SK-N-SH (cell line): ENCODE data around the gene TRDN. TPM values are rescaled to one million over a fixed set of nuclear protein-coding genes. Genes with fewer than 3 reads are reported as not detected.
"Not testable (repeated sequence)": the region's sequence is repeated elsewhere in the genome, so short reads cannot be mapped to it uniquely, and the experiment has no call there.

ENCODE experiments used
- CTCF ChIA-PET: fragments of 300-600, 350-600 bp; formaldehyde crosslinking; extraction: SDS; loops from one replicate; lab custom pipeline; 2021; lab: Yijun Ruan, JAX
- POLR2A ChIA-PET: fragments of 350-600 bp; sonication (Branson Sonifier 250); formaldehyde crosslinking; extraction: SDS; loops from one replicate; lab custom pipeline; 2020; ENCODE audit warnings: antibody characterized with exemption, inconsistent platforms; lab: Yijun Ruan, JAX
- DNase-seq: peaks from one replicate; pipeline ENCODE4 v3.0.0; 2012
- H2AFZ ChIP-seq: fragments of 200-600 bp; sonication (generic); 2 replicates; pipeline ENCODE4 v1.8.1; 2016; ENCODE audit warnings: antibody characterized with exemption, mild to moderate bottlenecking, low read depth
- H3F3A ChIP-seq: fragments of 200-600 bp; sonication (generic); replicated peaks from 2 replicates; pipeline ENCODE3; 2016; ENCODE audit warnings: antibody characterized with exemption, mild to moderate bottlenecking; ENCODE audit not compliant: insufficient read depth
- H3K27ac ChIP-seq, 2 experiments: fragments of 200-500 bp in 1 of 2; fragments of 200-600 bp in 1 of 2; sonication (Bioruptor generic) in 1 of 2; sonication (generic), shearing (Covaris generic) in 1 of 2; 2 replicates each; pipeline versions ENCODE4 v1.5.1 to v1.6.1; 2014 to 2016; ENCODE audit warnings: low read depth in 2 of 2, inconsistent platforms in 1 of 2, low read length in 1 of 2, mild to moderate bottlenecking in 1 of 2, mixed read lengths in 1 of 2
- H3K27me3 ChIP-seq: fragments of 200-600 bp; sonication (generic), shearing (Covaris generic); 2 replicates; pipeline ENCODE4 v1.6.1; 2016; ENCODE audit warnings: mixed run types; ENCODE audit not compliant: insufficient read depth
- H3K36me3 ChIP-seq, 2 experiments: fragments of 200-500 bp in 1 of 2; fragments of 200-600 bp in 1 of 2; sonication (Bioruptor generic) in 1 of 2; sonication (generic) in 1 of 2; replicated peaks in 1 of 2; 2 replicates each; pipeline versions ENCODE3 to v1.5.1; 2014 to 2016; ENCODE audit warnings: low read length in 1 of 2, mild to moderate bottlenecking in 1 of 2; ENCODE audit not compliant: insufficient read depth in 2 of 2, control insufficient read depth in 1 of 2
- H3K4me1 ChIP-seq, 2 experiments: fragments of 200-500 bp in 1 of 2; fragments of 200-600 bp in 1 of 2; sonication (Bioruptor generic) in 1 of 2; sonication (generic), shearing (Covaris generic) in 1 of 2; 2 replicates each; pipeline versions ENCODE4 v1.5.1 to v1.6.1; 2014 to 2016; ENCODE audit warnings: low read depth in 1 of 2, low read length in 1 of 2, mixed run types in 1 of 2; ENCODE audit not compliant: insufficient read depth in 2 of 2, control insufficient read depth in 1 of 2
- H3K4me2 ChIP-seq: fragments of 200-600 bp; sonication (generic), shearing (Covaris generic); 2 replicates; pipeline ENCODE4 v1.6.1; 2017; ENCODE audit warnings: mixed run types
- H3K4me3 ChIP-seq, 2 experiments: fragments of 200-500 bp in 1 of 2; fragments of 200-600 bp in 1 of 2; sonication (Bioruptor generic) in 1 of 2; sonication (generic), shearing (Covaris generic) in 1 of 2; 2 replicates each; pipeline versions ENCODE4 v1.5.1 to v1.8.1; 2014 to 2016; ENCODE audit warnings: low read depth in 2 of 2, inconsistent platforms in 1 of 2, low read length in 1 of 2, mild to moderate bottlenecking in 1 of 2, mixed read lengths in 1 of 2, moderate library complexity in 1 of 2
- H3K79me2 ChIP-seq: fragments of 200-600 bp; sonication (generic); 2 replicates; pipeline ENCODE4 v1.8.1; 2017; ENCODE audit warnings: mild to moderate bottlenecking; ENCODE audit not compliant: insufficient read depth
- H3K9ac ChIP-seq: fragments of 200-600 bp; sonication (generic); 2 replicates; pipeline ENCODE4 v1.6.1; 2017; ENCODE audit warnings: mixed run types
- H3K9me2 ChIP-seq: fragments of 200-600 bp; sonication (generic); 2 replicates; pipeline ENCODE4 v1.6.1; 2017; ENCODE audit warnings: mixed run types
- H3K9me3 ChIP-seq: fragments of 200-600 bp; sonication (generic); 2 replicates; pipeline ENCODE4 v1.6.1; 2017; ENCODE audit warnings: mixed run types, mild to moderate bottlenecking, moderate library complexity
- H4K20me1 ChIP-seq: fragments of 200-600 bp; sonication (generic); 2 replicates; pipeline ENCODE4 v1.6.1; 2017; ENCODE audit warnings: mild to moderate bottlenecking, mixed run types; ENCODE audit not compliant: insufficient read depth
- CHD2 ChIP-seq: fragments of 150-350 bp; IDR thresholded peaks from 2 replicates; pipeline ENCODE4 v1.6.1; 2018; ENCODE audit warnings: low read length; ENCODE audit not compliant: partially characterized antibody
- ELF1 ChIP-seq: IDR thresholded peaks from 2 replicates; pipeline ENCODE4 v1.4.0; 2012
- FOSL2 ChIP-seq: IDR thresholded peaks from 2 replicates; pipeline ENCODE4 v1.4.0; 2012; ENCODE audit warnings: low read depth, mild to moderate bottlenecking, moderate library complexity, borderline replicate concordance
- FOXJ3 ChIP-seq: sonication (generic); formaldehyde crosslinking; IDR thresholded peaks from 2 replicates; pipeline ENCODE4 v1.5.1; 2020; ENCODE audit warnings: mild to moderate bottlenecking, missing genetic modification reagents
- FOXM1 ChIP-seq: IDR thresholded peaks from 2 replicates; pipeline ENCODE4 v1.4.0; 2012; ENCODE audit warnings: low read depth, mild to moderate bottlenecking
- MXI1 ChIP-seq: IDR thresholded peaks from 2 replicates; pipeline ENCODE4 v1.6.1; 2012; ENCODE audit warnings: mild to moderate bottlenecking, low read depth, low read length, improper control_type of control experiment
- NFIC ChIP-seq: IDR thresholded peaks from 2 replicates; pipeline ENCODE4 v1.4.0; 2012; ENCODE audit warnings: borderline replicate concordance
- POLR2AphosphoS5 ChIP-seq: IDR thresholded peaks from 2 replicates; pipeline ENCODE4 v1.6.1; 2012; ENCODE audit warnings: low read depth, low read length
- RFX5 ChIP-seq: IDR thresholded peaks from 2 replicates; pipeline ENCODE4 v1.6.1; 2012; ENCODE audit warnings: mild to moderate bottlenecking, improper control_type of control experiment, low read length
- RXRA ChIP-seq: IDR thresholded peaks from 2 replicates; pipeline ENCODE4 v1.4.0; 2012; ENCODE audit warnings: low read depth, mild to moderate bottlenecking, borderline replicate concordance
- TAF1 ChIP-seq: IDR thresholded peaks from 2 replicates; pipeline ENCODE4 v1.6.1; 2012; ENCODE audit warnings: low read depth, mild to moderate bottlenecking, low read length, moderate library complexity, borderline replicate concordance
- TCF12 ChIP-seq: IDR thresholded peaks from 2 replicates; pipeline ENCODE4 v1.4.0; 2012
- TEAD4 ChIP-seq: IDR thresholded peaks from 2 replicates; pipeline ENCODE4 v1.4.0; 2012; ENCODE audit warnings: mild to moderate bottlenecking, borderline replicate concordance; ENCODE audit not compliant: insufficient read depth
- WGBS: methylation state at CpG from one replicate; pipeline ENCODE4 v1.1.6; 2017; ENCODE audit warnings: low lambda C conversion rate; 5-methylcytosine and 5-hydroxymethylcytosine counted together
- polyA plus RNA-seq, 3 experiments: library from polyadenylated mRNA; depleted of rRNA; stranded (reverse); fragments of >200 nt; gene quantifications; 2 replicates each; pipeline ENCODE4 v1.2.3, GENCODE V29; 2012
- TF ChIP-seq, protein P1 (sequence below): IDR thresholded peaks from 2 replicates; pipeline ENCODE4 v1.4.0; 2012; ENCODE audit warnings: low read depth
- TF ChIP-seq, protein P2 (sequence below): IDR thresholded peaks from 2 replicates; pipeline ENCODE4 v1.4.0; 2012; ENCODE audit warnings: low read depth, borderline replicate concordance
- TF ChIP-seq, protein P3 (sequence below): fragments of 200-600 bp; sonication (generic); IDR thresholded peaks from 2 replicates; pipeline ENCODE4 v1.6.1; 2017; ENCODE audit warnings: antibody characterized with exemption, mild to moderate bottlenecking, moderate library complexity
- TF ChIP-seq, protein P4 (sequence below): fragments of 150-350 bp; IDR thresholded peaks from 2 replicates; pipeline ENCODE4 v1.6.1; 2016; ENCODE audit warnings: mild to moderate bottlenecking, low read depth, low read length
- TF ChIP-seq, protein P5 (sequence below): IDR thresholded peaks from 2 replicates; pipeline ENCODE4 v1.6.1; 2012; ENCODE audit warnings: mild to moderate bottlenecking, low read depth, low read length, moderate library complexity

The TRDN gene
- polyA plus RNA-seq, 1 of the 3 experiments (the other 2 are of a cell fraction) = not detected

DNA sequence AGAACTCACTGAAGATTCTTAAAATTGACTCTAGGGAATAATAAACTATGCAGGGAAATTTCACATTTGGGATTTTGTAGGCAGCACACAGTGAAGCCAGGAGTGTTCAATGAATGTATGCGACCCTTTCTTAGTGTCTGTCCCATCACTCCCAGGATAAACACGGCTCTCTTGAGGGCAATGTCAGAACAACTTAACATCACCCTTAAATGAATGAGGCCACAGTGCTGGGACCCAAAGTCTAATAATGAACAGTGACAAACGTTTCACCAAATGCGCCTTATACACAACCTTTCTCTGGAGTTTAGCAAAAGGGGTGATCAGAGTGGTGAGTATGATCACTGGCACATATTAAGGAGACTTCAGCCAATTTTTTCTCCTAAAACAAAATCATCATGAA is 403.4 kb downstream of the TRDN start:
- H3K79me2 ChIP-seq = no peaks in the 10 kb centered on the region
- H2AFZ ChIP-seq = no peak overlapping the region
- H3K4me1 ChIP-seq = no peaks in the 10 kb centered on the region
- 8% methylated on average over 4 of the region's 4 CpGs for WGBS
- H3K9ac ChIP-seq = no peak overlapping the region
- no peak overlapping the region for H3K4me3 ChIP-seq
- DNase-seq = no peak
- ChIA-PET CTCF (interaction anchor here (1.1 kb wide), 1 partner anchor 10 kb away, joined by 3 read pairs; no protein-coding TSS in a partner anchor), POLR2A (no interaction called here)
- no peaks in the 10 kb centered on the region for H3K9me3 ChIP-seq
- no peaks in the 10 kb centered on the region for H4K20me1 ChIP-seq
- no peak overlapping the region for H3K27ac ChIP-seq
- no peaks in the 10 kb centered on the region for H3K9me2 ChIP-seq
- no peak overlapping the region for H3K4me2 ChIP-seq
- no peak for TF ChIP-seq ELF1
- TF ChIP-seq, protein P1, sequence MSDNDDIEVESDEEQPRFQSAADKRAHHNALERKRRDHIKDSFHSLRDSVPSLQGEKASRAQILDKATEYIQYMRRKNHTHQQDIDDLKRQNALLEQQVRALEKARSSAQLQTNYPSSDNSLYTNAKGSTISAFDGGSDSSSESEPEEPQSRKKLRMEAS = no peak
- TF ChIP-seq RFX5 = no peak
- no peak for TF ChIP-seq TEAD4
- TF ChIP-seq, protein P2, sequence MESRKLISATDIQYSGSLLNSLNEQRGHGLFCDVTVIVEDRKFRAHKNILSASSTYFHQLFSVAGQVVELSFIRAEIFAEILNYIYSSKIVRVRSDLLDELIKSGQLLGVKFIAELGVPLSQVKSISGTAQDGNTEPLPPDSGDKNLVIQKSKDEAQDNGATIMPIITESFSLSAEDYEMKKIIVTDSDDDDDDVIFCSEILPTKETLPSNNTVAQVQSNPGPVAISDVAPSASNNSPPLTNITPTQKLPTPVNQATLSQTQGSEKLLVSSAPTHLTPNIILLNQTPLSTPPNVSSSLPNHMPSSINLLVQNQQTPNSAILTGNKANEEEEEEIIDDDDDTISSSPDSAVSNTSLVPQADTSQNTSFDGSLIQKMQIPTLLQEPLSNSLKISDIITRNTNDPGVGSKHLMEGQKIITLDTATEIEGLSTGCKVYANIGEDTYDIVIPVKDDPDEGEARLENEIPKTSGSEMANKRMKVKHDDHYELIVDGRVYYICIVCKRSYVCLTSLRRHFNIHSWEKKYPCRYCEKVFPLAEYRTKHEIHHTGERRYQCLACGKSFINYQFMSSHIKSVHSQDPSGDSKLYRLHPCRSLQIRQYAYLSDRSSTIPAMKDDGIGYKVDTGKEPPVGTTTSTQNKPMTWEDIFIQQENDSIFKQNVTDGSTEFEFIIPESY = no peak
- TF ChIP-seq FOSL2 = no peak
- no peak for TF ChIP-seq NFIC
- no peak for TF ChIP-seq RXRA
- no peak for TF ChIP-seq FOXM1
- TF ChIP-seq CHD2 = no peak
- TF ChIP-seq FOXJ3 (CRISPR knock-in tag) = no peak
- TF ChIP-seq TCF12 = no peak
- TF ChIP-seq, protein P3, sequence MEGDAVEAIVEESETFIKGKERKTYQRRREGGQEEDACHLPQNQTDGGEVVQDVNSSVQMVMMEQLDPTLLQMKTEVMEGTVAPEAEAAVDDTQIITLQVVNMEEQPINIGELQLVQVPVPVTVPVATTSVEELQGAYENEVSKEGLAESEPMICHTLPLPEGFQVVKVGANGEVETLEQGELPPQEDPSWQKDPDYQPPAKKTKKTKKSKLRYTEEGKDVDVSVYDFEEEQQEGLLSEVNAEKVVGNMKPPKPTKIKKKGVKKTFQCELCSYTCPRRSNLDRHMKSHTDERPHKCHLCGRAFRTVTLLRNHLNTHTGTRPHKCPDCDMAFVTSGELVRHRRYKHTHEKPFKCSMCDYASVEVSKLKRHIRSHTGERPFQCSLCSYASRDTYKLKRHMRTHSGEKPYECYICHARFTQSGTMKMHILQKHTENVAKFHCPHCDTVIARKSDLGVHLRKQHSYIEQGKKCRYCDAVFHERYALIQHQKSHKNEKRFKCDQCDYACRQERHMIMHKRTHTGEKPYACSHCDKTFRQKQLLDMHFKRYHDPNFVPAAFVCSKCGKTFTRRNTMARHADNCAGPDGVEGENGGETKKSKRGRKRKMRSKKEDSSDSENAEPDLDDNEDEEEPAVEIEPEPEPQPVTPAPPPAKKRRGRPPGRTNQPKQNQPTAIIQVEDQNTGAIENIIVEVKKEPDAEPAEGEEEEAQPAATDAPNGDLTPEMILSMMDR = no peak
- no peak for TF ChIP-seq POLR2AphosphoS5
- TF ChIP-seq, protein P4, sequence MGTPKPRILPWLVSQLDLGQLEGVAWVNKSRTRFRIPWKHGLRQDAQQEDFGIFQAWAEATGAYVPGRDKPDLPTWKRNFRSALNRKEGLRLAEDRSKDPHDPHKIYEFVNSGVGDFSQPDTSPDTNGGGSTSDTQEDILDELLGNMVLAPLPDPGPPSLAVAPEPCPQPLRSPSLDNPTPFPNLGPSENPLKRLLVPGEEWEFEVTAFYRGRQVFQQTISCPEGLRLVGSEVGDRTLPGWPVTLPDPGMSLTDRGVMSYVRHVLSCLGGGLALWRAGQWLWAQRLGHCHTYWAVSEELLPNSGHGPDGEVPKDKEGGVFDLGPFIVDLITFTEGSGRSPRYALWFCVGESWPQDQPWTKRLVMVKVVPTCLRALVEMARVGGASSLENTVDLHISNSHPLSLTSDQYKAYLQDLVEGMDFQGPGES = no peak
- TF ChIP-seq TAF1 = no peak
- TF ChIP-seq MXI1 = no peak
- TF ChIP-seq, protein P5, sequence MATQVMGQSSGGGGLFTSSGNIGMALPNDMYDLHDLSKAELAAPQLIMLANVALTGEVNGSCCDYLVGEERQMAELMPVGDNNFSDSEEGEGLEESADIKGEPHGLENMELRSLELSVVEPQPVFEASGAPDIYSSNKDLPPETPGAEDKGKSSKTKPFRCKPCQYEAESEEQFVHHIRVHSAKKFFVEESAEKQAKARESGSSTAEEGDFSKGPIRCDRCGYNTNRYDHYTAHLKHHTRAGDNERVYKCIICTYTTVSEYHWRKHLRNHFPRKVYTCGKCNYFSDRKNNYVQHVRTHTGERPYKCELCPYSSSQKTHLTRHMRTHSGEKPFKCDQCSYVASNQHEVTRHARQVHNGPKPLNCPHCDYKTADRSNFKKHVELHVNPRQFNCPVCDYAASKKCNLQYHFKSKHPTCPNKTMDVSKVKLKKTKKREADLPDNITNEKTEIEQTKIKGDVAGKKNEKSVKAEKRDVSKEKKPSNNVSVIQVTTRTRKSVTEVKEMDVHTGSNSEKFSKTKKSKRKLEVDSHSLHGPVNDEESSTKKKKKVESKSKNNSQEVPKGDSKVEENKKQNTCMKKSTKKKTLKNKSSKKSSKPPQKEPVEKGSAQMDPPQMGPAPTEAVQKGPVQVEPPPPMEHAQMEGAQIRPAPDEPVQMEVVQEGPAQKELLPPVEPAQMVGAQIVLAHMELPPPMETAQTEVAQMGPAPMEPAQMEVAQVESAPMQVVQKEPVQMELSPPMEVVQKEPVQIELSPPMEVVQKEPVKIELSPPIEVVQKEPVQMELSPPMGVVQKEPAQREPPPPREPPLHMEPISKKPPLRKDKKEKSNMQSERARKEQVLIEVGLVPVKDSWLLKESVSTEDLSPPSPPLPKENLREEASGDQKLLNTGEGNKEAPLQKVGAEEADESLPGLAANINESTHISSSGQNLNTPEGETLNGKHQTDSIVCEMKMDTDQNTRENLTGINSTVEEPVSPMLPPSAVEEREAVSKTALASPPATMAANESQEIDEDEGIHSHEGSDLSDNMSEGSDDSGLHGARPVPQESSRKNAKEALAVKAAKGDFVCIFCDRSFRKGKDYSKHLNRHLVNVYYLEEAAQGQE = no peak
- no peaks in the 10 kb centered on the region for H3K27me3 ChIP-seq
- no peaks in the 10 kb centered on the region for H3K36me3 ChIP-seq
- H3F3A ChIP-seq = no peaks in the 10 kb centered on the region

DNA sequence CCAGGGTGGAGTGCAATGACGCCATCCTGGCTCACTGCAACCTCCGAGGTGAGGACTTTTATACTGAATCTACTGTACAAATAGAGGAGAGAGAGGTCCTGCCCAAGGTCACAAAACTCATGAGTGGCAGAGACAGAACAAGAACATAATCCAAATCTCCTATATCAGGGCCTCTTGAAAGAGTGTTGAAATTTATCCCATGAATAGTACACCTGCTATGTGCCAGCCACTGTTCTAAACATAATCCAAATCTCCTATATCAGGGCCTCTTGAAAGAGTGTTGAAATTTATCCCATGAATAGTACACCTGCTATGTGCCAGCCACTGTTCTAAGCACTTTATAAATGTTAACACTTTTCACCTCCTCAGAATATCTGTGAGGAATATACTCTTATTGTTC is 409.0 kb downstream of the TRDN start:
- CTCF ChIA-PET, H3K9me2 ChIP-seq, H3K9me3 ChIP-seq, H3K4me2 ChIP-seq, H3K4me3 ChIP-seq, POLR2A ChIA-PET, H3K27ac ChIP-seq, H4K20me1 ChIP-seq, H2AFZ ChIP-seq, H3K4me1 ChIP-seq, H3K36me3 ChIP-seq, H3F3A ChIP-seq, H3K79me2 ChIP-seq, H3K27me3 ChIP-seq, H3K9ac ChIP-seq, DNase-seq: not testable (repeated sequence)
- WGBS = 16% methylated on average over 2 of the region's 2 CpGs
